NCI-H146 treated with DMSO at 0.1 percent for 48 hours (cell line): ENCODE results near the gene GALR2.
"Not testable (repeated sequence)": the region's sequence is repeated elsewhere in the genome, so short reads cannot be mapped to it uniquely, and the experiment has no call there.

ENCODE experiments used
- DNase-seq: peaks from one replicate; lab custom pipeline; 2025; ENCODE audit not compliant: unreplicated experiment; lab: John Stamatoyannopoulos, UW

The GALR2 gene, protein sequence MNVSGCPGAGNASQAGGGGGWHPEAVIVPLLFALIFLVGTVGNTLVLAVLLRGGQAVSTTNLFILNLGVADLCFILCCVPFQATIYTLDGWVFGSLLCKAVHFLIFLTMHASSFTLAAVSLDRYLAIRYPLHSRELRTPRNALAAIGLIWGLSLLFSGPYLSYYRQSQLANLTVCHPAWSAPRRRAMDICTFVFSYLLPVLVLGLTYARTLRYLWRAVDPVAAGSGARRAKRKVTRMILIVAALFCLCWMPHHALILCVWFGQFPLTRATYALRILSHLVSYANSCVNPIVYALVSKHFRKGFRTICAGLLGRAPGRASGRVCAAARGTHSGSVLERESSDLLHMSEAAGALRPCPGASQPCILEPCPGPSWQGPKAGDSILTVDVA

GRCh38 chr17:76074390-76075363, at the start of gene GALR2:
Gene GALR2 (plus strand): TSS chr17:76074781. CDS start chr17:76074884, 103 bp downstream.
- peak; percentile 1 for DNase-seq

- no peak for DNase-seq
Observed at GRCh38 chr17:76025294-76025693, 49.3 kb upstream of the GALR2 start.

DNA sequence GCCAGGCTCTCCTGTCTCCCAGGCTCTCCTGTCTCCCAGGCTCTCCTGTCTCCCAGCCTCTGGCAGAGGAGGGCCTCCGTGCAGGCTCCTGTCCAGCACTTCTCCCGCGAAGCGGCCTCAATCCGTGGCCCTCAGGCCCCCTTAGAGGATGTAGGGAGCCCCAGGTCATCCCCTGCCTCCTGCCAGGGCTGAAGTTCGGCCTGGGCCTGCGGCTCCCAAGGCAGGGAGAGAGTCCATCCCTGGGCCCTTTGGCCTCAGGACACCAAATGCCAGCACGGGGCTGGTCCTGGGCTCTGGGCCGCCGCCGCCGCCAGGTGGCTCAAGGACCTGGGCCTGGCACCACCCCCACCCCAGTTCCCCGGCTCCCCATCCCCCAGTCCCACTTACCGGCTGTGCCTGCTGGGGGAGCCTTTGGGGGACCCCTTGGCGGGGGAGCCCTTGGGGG, 47.8 kb upstream of the GALR2 start:
- DNase-seq = no peak

DNA sequence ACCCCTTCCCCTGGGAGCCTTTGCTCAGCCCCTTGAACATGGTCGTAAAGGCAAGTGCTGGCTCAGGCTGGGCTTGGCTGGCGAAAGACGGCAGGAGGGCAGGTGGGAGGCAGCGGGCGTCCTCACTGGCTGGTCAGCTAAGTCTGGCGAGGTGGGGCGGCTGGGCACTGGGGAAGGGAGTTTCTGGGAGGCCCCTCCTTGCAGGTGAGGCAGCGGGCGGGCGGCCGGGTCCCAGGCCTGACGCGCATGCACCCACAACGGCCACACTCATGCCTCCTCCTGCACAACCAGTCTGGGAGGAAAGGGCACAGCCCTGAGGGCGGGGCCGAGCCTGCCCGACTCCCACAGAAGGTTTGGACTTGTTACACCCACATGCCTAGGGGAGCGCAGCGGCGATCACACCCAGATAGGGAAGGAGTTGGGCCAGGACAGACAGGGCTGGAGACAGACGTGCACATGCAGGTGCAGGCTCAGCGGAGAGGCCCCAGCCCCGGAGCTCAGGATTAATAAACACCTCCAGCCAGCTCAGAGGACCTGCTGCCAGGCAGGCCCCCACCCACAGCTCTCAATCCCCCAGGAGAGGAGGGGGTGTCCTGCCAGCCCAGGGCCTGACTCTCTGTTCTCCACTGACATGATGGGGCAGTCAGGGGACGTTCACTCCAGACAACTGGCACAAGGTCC, 47.3 kb upstream of the GALR2 start, which contains the start of gene EVPL:
TSS of gene EVPL (minus strand) at position 148 of the 681 bp plus-strand sequence. CDS start at position 40, 108 bp downstream.
- no peak for DNase-seq

GRCh38 chr17:76032073-76032779, 42.4 kb upstream of the GALR2 start:
- peak; percentile 44 for DNase-seq

- DNase-seq = no peak
Observed at GRCh38 chr17:76032780-76033108, 41.8 kb upstream of the GALR2 start.

GRCh38 chr17:76033139-76033538, 41.4 kb upstream of the GALR2 start:
- DNase-seq = no peak

DNA sequence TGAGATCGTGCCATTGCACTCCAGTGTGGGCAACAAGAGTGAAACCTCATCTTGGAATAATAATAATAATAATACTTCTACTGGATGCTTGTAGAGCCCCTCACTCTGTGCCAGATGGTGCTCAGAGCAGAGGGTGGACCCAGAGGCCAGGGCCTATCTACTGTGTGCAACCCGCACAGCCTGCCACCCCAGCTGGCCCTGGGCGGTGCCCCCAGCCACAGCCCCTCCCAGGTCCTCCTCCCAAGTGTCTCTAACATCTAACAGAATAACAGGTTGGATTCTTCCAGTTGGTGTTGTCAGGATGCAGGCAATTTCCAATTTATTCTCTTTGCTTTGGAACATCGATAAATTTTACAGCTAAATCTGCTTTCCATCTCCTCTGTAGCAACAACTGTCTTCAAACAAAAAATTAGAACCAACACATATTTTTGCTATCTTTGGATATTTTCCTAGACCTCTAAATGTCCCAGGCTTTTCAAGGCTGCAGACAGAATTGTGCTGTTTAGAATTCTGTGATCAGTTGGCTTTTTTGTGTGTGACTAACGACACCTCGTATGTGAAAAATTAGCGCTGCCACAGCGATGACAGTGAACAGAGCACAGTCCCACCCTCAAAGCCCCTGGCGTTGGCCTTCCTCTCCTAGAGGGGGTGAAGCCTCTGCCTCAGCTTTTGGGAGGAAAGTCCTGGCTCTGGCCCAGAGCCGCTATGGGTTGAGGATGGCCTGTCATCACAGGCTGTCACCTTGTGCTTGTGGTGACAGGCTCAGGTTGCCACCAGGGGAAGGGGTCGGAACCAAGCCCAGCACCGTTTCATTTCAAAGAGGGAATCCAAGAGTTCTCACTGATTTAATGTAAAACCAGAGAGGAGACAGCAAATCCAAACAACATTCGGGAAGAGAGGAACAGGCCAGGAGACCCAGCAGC, 39.9 kb upstream of the GALR2 start:
- DNase-seq = no peak

GRCh38 chr17:76036497-76037261, 37.9 kb upstream of the GALR2 start:
- no peak for DNase-seq

DNA sequence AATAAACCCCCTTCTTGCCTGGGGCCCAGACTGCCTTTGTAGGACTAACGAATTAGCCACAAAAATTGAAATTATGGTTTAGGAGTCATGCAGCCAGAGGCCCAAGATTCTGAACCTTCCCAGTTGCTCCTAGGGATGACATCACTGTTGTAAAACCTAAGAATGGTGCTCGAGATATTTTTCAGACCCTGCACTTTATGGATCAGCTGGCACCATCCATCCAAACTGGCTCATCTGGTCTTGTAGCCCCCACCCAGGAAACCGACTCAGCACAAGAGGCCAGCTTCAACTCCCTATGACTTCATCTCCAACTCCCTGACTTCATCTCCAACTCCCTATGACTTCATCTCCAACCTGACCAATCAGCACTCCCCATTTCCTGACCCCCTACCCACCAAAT, 36.5 kb upstream of the GALR2 start:
- DNase-seq = no peak

- no peak for DNase-seq
Observed at GRCh38 chr17:76039121-76039520, 35.5 kb upstream of the GALR2 start.

DNA sequence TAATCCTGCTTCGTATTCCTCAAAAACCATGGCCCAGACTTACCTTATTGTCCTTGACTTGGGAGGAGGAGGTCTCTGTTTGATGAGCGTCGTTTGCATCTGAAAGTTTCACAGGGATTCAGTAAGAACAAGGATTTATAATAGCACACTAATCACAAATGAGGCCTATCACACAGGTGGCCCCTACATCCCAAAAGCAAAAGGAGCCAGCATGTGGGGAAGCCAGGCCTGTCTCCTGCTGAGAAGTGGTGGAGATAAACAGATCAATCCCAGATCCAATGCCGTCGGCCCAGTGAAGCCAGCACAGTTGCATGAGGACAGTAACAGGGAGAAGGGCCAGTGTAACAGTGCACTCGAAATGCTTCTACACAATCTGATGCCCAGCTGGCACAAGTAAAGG, 34.2 kb upstream of the GALR2 start:
- DNase-seq = no peak

DNA sequence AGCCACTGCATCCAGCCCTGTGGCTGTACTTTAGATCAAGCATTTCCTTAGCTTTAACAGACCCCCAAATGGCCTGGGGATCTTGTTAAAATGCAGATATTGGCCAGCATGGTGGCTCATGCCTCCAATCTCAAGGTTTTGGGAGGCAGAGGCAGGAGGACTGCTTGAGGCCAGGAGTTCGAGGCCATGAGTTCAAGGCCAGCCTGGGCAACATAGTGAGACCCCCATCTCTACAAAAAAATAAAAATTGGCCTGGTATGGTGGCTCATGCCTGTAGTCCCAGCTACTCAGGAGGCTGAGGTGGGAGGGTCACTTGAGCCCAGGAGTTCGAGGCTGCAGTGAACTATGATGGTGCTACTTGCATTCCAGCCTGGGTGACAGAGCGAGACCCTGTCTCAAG, 31.7 kb upstream of the GALR2 start:
- not testable (repeated sequence) for DNase-seq

DNA sequence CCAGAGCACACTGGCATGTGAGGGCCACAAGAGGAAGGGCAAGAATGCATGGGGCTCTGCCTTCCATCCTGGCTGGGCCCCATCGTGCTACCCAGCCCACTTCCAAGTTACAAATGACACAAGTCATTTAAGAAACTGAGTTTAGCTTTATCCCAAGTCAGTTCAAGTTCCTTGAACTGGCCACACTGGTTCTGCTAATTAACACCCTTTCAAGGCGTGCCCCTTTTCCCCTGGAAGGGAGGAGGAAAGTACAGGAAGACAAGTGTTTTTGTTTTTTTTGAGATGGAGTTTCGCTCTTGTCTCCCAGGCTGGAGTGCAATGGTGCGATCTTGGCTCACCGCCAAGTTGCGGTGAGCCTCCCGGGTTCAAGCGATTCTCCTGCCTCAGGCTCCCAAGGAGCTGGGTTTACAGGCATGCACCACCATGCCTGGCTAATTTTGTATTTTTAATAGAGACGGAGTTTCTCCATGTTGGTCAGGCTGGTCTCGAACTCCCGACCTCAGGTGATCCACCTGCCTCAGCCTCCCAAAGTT, 30.0 kb upstream of the GALR2 start:
- DNase-seq = not testable (repeated sequence)

- no peak for DNase-seq
Observed at GRCh38 chr17:76046064-76046463, 28.5 kb upstream of the GALR2 start.

GRCh38 chr17:76048025-76048605, 26.5 kb upstream of the GALR2 start:
- DNase-seq = no peak

DNA sequence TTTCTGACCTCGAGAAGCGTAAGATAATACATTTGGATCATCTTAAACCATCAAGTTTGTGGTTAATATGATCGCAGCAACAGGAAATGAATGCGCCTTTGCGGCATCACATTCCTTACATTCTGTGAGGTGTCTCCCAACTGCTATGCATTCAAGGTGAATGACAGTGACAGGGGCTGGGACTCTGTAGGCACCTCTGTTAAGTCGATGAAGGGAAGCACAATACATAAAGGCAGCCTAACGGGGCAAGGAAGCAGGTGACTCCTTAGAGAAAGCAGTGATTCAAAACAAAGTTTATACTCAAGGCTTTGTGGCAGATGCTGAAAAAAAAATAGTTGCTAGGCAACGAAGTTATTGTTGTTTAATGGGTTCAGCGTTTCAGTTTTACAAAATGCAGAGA, 25.9 kb upstream of the GALR2 start:
- DNase-seq = no peak

GRCh38 chr17:76049239-76049638, 25.3 kb upstream of the GALR2 start:
- no peak for DNase-seq
